Endometrium (tissue), 2 donors: ENCODE results near the gene RHEBL1.

Source experiments
- FAIRE-seq: peaks from 2 replicates; lab custom pipeline; 2012; peaks lifted over from hg19 to GRCh38; lab: Jason Lieb, UNC
- donor health status: control.
- donor health status: control.

Gene RHEBL1

DNA sequence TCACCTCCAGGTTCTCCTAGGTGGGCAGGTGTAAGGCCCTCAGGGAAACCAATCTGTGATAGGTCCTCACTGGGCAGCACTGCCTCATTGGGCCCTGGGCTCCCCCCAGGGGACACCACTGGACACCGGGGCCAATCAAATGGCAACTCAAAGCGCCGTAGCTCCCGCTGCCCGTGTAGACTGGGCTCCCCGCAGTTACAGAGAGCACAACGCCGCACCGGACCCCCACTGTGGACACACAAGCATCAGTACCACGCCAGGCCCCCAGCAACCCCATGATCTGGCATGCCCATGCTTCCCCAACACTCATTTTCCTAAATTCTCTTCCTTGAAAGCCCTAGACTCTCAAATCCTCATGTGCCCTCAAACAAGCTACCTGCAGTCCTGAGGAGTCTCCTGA is 15.3 kb downstream of the RHEBL1 start:
- FAIRE-seq, result no peak

DNA sequence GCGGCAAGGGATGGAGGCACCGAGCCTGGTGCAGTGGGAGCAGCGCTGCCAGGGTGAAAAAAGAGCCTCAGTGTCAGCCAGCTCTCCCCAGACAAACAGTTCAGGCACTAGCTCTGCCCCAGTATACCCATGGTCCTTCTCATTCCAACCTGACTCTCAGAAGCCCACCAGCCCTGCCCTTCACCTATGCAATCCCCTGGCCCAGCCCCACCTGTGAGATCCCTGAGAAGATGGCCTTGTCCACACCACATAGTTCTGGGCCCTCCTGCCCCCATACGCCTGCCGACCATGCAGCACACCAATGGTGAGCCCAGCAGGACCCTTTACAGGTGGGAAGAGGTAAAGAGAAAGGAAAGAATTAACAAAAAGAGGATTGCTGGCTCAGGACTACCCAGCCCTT is 15.7 kb downstream of the RHEBL1 start:
- FAIRE-seq, result no peak

DNA sequence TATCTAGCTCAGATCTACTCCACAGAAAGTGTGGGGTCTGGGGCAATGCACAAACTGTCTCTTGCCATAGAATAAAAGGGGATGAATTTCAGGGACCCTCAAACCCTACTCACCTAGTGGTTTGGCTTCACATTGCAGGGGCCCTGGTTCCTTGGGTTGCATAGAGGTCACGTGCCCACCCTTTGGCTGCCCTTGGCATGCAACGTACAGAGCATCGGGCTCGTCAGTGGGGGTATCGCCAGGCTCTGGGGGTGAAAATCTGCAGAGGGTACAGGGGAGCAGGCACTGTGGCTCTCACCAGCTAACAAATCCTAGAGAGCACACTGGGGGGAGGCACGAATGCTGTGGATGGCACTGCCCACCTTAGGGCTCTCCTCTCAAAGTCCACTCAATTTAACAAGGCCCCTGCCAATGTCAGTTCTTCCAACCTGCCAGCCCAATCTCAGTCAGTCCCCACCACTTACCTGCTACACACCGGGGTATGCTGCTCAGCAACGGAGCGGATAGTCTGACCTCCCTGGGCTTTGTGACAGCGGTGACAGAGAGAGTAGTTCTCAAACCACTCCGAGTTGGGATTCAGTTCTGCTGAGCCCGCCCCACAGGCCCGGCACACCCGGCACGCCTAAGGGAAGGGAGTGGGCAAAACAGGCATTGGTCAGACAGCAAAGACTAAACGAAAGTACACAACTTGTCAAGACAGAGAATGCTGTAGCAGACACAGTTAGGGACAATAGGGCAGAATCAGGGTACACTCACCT is 17.1 kb downstream of the RHEBL1 start:
- no peak for FAIRE-seq

DNA sequence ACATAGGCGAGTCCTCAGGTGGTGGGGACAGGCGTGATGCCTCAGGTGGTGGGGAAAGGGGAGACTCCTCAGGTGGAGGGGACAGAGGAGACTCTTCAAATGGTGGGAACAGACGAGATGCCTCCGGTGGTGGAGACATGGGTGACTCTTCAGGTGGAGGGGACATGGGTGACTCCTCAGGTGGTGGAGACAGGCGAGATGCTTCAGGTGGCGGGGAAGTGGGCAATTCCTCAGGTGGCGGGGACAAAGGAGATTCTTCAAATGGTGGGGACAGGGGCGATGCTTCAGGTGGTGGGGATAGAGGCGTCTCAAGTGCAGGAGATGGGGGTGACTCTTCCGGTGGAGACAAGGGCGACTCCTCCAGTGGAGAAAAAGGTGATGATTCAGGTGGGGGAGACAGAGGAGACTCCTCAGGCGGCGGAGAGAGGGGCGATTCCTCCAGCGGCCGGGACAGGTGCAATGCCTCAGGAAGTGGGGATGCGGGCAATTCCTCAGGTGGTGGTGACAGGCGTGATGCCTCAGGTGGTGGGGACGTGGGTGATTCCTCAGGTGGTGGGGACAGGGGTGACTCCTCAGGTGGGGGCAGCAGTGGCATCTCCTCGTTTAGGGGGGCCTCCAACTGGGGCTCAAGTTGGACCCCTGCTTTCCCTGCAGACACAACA is 17.9 kb downstream of the RHEBL1 start:
- FAIRE-seq, result no peak

DNA sequence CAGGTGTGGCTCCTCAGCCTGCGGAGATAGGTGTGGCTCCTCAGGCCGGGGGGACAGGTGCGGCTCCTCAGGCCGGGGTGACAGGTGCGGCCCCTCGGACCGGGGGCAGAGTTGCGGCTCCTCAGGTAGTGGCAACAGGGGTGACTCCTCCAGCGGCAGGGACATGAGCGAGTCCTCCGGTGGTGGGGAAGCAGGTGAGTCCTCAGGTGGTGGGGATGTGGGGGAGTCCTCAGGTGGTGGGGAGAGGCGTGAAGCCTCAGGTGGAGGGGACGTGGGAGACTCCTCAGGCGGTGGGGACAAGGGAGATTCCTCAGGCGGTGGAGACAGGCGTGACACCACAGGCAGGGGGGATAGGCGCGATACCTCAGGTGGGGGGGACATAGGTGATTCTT is 18.4 kb downstream of the RHEBL1 start:
- FAIRE-seq, result no peak

DNA sequence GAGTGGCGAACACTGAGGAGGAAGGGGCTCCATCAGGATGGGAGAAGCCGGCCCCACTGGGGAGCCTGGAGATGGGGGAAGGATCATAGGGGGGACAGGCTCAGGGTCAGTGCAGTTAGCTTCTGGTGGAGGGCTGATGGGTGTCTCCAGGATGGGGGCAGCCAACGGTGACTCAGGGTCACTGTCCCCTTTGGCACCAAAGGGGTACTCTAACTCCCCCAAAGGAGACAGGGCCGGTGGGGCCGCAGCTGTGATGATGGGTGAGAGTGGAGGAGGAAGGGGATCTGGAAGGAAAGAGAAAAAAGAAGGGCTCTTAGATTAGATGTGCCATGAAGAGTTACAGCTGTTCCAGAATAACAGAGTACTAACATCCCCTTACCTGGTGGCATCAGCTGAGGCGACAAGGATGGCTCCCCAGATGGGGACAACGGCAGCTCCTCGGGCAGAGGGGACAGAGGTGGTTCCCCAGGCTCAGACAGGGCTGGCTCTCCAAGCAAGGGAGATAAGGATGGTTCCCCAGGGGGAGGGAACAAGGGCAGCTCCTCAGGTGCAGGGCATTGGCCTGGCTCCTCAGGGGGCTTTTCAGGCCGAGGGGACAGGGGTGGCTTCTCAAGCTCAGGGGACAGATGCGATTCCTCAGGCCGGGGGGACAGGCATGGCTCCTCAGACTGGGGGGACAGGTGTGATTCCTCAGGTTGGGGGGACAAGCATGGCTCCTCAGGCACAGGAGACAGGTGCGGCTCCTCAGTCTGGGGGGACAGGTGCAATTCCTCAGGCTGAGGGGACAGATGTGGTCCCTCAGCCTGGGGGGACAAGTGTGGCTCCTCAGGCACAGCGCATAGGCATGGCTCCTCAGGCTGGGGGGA is 19.0 kb downstream of the RHEBL1 start:
- no peak for FAIRE-seq

DNA sequence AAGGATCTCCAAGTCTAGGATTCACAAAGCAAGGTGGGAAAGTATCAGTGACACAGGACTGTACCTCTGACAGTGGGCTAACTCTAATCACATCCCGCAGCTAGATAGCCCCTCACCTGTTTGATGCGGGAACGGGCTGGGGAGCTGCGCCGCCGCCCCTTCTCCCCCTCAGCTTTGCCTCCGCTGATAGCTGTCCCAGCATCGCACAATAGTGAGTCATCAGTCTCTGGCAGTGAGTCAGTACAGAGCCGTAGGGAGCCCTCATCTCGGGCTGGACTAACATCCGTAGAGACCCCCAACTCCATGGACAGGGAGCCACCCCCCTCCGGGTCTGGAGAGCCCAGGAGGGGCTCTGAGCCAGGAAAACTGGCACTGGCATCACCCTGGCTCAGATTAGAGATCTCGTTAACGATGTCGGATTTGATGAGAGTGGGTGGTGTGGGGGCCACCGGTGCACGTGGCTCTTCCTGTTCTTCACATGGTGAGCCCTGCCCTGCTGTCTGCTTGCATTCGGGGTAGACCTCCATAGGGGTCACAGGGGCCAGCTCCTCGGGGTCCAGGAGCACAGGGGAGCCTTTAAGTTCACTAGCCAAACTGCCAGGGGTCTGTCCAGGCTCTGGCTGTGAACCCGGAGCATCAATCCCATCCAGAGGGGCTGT is 20.1 kb downstream of the RHEBL1 start:
- FAIRE-seq, result no peak

DNA sequence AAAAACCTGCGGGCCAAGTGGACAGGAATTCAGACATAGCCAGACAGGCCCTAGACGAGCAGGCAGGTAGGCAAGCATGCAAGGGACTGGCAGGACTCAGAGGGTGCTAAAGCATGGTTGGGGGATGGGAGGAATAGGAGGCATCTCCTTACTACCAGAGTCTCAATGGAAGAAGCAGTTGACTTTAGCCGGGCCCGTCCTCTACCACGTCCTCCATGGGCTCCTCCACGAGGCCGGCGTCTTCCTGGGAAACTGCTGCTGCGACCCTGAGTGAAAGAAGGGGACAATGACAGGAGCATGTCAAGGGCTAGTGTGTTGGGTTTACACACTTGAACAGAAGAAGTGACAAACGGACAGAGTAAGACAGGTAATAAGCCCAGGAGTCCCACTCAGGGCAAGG is 20.8 kb downstream of the RHEBL1 start:
- FAIRE-seq, result no peak

DNA sequence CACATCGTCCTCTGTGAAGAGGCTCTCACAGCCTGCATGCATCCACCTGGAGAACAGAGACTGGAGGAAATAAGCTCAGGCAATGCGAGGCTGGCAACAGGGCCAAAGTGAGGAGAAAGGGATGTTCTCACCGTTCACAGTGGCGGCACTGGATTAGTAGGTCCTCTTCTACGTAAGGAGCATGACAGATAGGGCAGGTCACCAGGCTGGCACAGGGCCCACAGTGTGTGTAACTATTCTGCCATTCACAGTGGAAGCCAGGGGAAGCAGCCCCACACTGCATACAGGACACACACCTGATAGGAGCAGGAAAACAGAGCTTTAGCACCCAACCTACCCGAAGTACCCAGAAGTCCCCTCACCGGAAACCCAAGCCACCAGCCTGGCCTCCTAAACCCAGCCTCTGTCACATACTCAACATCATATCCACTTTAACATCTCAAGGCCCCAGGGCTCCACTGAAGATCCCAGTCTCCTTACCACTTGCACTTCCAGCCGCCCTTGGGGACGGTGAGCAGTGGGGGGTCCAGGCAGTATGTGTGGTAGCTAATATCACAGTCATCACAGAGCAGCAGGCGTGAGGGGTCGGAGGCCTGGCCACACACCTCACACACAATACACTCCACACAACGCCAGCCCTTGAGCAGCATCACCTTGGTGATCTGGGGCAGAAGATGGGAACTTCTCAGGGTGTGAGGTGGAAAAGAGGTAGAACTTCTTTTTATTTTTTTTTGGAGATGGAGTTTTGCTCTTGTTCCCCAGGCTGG is 23.5 kb downstream of the RHEBL1 start:
- no peak for FAIRE-seq

DNA sequence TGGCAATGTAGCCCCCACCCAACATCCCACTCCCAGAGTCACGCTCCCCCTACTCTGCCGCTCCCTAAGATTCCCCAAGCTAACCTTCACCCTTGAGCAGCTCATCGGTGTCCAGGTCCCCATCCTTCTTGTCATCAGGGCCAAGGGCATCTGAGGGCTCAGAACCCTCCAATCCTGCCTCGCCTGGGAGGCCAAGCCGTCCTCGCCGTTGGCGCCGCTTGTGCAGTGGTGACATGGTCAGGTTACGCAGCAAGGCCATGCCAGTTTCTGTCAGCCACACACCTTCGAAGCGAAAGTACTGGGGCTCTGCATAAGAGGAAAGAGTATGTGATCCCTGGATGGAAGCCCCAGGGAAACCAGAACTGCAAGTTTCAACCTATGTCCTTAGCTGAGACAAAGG is 25.1 kb downstream of the RHEBL1 start:
- FAIRE-seq, result no peak

DNA sequence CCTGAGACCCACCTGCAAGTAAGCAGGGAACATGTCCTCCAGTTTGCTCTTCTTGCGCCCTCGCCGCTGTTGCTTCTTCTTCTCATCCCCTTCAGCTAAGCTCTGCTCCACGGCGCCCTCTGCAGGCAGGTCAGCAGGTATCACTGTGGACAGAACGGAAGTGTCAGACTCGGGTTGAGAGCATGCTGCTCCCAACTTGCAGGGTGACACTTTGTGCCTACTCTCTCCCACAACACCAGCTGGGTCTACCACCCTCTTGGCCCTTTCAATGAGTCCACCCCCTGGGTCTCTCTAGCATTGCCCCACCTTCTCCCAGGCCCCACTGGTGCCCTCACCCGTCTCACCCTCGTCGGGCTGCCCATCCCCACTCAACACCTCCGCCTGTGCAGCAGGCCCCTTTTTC is 25.9 kb downstream of the RHEBL1 start:
- no peak for FAIRE-seq

DNA sequence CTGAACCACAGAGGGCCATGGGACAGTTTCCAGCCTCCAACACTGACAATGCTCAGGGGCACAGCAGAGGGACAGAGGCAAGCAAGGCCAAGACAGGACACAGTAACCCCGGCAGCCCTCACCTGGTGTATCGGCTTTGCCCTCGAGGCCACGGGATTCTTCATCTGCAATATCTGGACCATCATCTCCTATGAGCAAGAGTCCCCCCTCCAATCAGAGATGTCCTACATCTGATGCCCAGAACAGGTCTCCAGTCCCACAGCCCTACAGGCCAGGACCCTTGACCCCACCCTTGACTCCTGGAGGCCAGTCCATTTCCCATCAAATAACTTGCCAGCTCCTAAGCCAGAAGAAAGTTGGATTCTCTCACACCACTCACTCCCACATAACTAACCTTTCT is 26.5 kb downstream of the RHEBL1 start:
- FAIRE-seq, result no peak

DNA sequence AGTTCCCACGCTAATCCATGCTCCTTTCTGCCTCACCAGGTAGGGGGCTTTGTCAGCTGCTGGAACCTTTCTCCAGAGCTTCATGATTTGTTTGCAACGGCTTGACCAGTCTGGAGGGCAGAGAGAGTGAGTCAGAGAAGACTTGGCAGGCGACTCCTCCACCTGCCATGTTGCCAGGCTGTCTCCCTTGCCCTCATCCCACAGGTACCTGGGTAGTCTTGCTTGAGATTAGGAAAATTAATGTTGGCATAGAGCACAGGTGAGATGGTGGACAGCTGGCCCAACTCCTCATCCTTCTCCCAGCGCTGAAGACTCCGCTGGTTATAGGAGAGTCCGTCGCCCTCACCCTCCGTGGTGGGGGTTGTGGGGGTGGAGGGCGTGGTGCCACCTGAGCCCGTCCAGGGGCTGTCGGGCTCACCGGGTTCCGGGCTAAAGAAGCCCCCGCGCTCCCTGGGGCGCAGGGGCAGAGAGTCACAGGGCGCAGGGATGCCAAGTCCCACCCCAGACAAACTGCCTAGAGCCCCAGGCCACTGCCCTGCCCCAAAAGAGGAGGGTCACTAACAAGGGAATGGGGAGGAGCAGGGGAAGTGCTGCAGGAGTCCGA is 27.8 kb downstream of the RHEBL1 start:
- FAIRE-seq, result no peak

DNA sequence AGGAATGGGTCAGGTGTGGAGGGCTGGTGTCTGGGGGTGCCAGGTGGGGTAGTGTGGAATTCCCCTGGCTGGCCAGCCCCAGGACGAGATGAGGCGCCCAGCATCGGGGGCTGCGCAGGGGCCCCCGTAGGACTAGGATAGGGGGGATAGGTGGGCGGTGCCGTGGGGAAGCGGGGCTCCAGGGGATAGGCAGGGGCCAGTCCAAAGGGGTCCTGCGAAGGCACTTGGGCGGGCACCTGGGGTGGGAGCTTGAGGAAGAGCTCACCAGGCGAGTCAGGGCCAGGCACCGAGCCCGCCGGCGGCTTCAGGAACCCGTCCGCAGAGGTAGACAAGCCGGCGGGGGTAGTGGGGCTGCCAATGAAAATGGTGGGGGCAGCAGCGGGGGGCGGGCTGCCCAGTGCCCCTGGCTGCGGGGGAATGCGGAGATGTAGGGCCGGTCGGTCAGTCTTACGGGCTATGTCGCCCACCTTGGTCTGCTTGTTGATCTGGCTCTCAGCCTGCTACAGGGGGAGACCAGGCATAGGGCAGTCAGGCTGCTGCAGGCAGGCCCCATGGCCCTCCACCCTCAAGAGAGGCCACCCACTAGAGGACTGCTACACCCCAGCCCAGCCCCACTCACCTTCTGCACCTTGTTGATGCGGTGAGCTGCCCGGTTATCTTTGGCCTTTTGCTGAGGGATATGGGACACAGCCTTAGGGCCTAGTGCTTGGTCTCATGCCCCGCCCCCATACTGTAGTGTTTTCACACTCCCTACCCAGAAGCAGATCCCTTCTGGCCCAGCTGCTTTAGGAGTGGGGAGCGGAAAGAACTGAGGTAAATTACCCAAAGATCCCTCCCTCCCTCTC is 28.5 kb downstream of the RHEBL1 start:
- no peak for FAIRE-seq

DNA sequence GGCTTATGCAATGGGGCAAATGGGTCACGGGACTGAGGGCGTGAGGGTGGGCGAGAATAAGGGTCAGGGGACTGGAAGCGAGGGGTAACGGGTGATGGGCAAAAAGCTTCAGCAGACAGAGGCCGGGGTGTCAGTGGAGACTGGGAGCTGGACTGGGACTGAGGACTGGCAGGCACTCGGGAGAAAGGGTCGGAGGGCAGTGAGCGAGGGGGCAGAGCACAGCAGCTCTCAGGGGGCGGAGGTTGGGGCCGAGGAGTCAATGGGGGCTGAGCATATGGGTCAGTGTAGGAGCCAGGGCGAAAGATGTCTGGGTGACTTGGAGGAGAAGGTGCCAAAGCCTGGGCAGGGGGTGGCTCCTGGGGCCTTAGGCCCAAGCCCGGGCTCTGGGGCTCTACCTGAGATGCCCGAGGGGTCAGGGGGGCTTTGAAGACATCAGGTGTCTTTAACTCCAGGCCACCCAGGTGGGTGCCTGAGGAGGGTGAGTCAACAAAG is 29.4 kb downstream of the RHEBL1 start:
- no peak for FAIRE-seq

DNA sequence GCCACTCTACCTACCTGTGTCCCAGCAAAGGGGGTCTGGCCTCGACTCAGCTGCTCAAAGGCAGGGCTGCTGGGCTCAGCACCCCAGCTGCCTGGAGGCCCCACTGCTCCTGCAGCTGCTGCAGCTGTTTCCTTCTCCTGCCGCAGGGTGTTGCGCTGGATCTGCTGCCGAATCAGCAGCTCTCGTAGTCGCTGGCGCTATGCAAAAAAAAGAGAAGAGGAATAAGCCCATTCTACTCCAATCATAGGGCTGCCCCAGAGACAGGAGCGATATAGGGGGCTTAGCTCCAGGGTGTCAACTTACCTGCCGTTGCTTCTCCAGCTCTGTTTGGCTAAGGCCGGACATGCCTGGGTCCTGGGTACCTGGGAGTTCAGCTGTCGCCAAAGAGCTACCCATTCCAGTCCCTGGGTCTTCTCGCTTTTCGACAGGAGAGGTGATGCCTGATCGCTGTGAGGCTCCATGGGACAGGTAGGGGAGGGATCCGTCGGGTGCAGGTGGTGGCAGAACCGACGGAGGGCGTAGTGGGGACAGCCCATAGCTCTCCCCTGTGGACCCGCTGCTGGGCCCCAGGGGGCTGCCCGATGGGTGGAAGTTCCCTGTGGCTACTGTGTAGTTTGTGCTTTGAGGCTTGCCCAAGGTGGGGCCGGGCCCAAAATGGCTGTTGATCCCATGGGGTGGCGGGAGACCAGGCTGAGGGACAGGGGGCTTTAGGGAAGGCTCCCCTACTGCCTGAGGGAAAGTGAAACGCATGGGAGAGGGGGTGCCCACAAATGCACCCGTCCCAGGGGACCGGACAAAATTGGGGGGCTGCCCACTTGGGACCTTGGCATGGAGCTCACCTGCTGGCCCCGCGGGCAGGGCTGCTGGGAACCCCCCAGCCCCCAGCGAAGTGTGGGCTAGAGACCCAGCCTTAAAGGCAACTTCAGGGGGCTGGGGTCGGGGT is 30.1 kb downstream of the RHEBL1 start:
- no peak for FAIRE-seq

DNA sequence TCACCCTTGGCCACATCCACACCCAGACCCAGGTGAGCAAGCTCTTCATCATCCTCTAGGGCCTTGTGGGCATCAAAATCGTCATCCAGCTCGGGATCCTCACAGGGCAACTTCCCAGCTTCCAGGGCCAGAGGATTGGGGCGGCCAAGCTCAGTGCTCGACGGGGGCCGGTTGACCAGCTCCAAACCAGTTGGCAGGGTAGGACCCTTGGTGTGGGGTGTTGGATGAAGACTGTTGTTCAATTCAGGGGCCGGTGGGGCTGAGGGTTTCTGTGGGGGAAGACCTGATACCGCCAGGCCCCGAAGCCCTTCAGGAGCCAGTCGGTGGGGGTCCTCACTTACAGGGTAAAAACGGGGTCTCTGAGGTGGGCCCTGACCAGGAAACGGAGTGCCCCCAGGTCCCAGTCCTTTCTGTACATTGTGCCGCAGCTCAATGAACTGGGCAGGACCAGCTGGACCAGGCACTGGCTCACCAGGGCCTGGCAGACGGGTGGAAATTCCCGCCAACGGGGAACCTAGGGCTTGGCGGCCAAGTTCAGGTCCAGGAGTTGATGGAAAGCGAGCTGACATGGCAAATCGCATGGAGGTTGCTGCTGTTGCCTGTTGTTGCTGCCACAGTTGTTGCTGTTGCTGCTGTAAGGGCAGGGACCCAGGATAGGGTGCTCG is 31.4 kb downstream of the RHEBL1 start:
- FAIRE-seq, result no peak

DNA sequence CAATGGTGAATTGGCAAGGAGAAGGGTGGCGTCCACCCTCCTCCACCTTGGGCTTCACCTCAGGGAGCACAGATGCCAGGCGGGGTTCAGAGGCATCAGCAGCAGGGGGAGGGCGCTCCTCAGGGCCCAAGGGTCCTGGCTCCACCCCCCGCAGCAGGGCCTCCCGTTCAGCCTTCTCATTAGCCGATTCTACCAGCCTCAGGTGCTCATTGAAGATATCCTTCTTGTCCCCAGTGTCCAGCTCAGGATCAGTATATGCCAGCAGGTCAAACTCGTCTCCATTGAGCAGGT is 31.9 kb downstream of the RHEBL1 start:
- FAIRE-seq, result no peak
